H9 (cell line): Measurements from ENCODE around the gene PITX1. TPM values are rescaled to one million over a fixed set of nuclear protein-coding genes. Genes with fewer than 3 reads are reported as not detected.

ENCODE experiments used
- DNase-seq: peaks from one replicate; pipeline ENCODE4 v3.0.0-alpha.2; 2017
- H2AFZ ChIP-seq: one replicate; pipeline ENCODE4 v1.6.1; 2013; ENCODE audit warnings: mild to moderate bottlenecking, low read length, control low read depth, moderate library complexity
- H2AK5ac ChIP-seq: 2 replicates; pipeline ENCODE4 v1.6.1; 2013; ENCODE audit warnings: low read length, control low read depth, mixed read lengths; ENCODE audit not compliant: insufficient read length
- H2BK120ac ChIP-seq: one replicate; pipeline ENCODE4 v1.6.1; 2013; ENCODE audit warnings: low read depth, mild to moderate bottlenecking, low read length, control low read depth, inconsistent platforms; ENCODE audit not compliant: poor library complexity, severe bottlenecking
- H2BK12ac ChIP-seq: 2 replicates; pipeline ENCODE4 v1.6.1; 2013; ENCODE audit warnings: low read length, control low read depth, mixed read lengths, low read depth; ENCODE audit not compliant: insufficient read length
- H2BK15ac ChIP-seq: 2 replicates; pipeline ENCODE4 v1.6.1; 2013; ENCODE audit warnings: low read depth, low read length, control low read depth
- H2BK20ac ChIP-seq: one replicate; pipeline ENCODE4 v1.6.1; 2013; ENCODE audit warnings: low read depth, mild to moderate bottlenecking, low read length, control low read depth, inconsistent platforms; ENCODE audit not compliant: poor library complexity, severe bottlenecking
- H2BK5ac ChIP-seq: 2 replicates; pipeline ENCODE4 v1.6.1; 2013; ENCODE audit warnings: low read length, control low read depth, mixed read lengths; ENCODE audit not compliant: insufficient read length
- H3K14ac ChIP-seq: 2 replicates; pipeline ENCODE4 v1.6.1; 2013; ENCODE audit warnings: low read length, control low read depth; ENCODE audit not compliant: insufficient read depth
- H3K18ac ChIP-seq: 2 replicates; pipeline ENCODE4 v1.6.1; 2013; ENCODE audit warnings: low read depth, mild to moderate bottlenecking, mixed read lengths, low read length, control low read depth; ENCODE audit not compliant: insufficient read length
- H3K23ac ChIP-seq: 2 replicates; pipeline ENCODE4 v1.6.1; 2013; ENCODE audit warnings: low read length, control low read depth, mixed read lengths, low read depth; ENCODE audit not compliant: insufficient read length
- H3K23me2 ChIP-seq: 2 replicates; pipeline ENCODE4 v1.6.1; 2013; ENCODE audit warnings: low read depth, mild to moderate bottlenecking, mixed read lengths, low read length, control low read depth; ENCODE audit not compliant: insufficient read length, poor library complexity, severe bottlenecking
- H3K27ac ChIP-seq: 2 replicates; pipeline ENCODE4 v1.5.1; 2013; ENCODE audit warnings: low read length, control low read depth, mixed read lengths, low read depth; ENCODE audit not compliant: insufficient read length
- H3K27me3 ChIP-seq: 2 replicates; pipeline ENCODE4 v1.6.1; 2013; ENCODE audit warnings: low read length, control low read depth, inconsistent platforms; ENCODE audit not compliant: insufficient read depth
- H3K4ac ChIP-seq: 2 replicates; pipeline ENCODE4 v1.6.1; 2013; ENCODE audit warnings: low read depth, mild to moderate bottlenecking, control low read depth, inconsistent platforms, low read length, moderate library complexity
- H3K4me1 ChIP-seq: 2 replicates; pipeline ENCODE4 v1.6.1; 2013; ENCODE audit warnings: low read length, control low read depth, inconsistent platforms; ENCODE audit not compliant: insufficient read depth
- H3K4me2 ChIP-seq: 2 replicates; pipeline ENCODE4 v1.6.1; 2013; ENCODE audit warnings: low read length, control low read depth, mixed read lengths; ENCODE audit not compliant: insufficient read length, insufficient read depth
- H3K56ac ChIP-seq: 2 replicates; pipeline ENCODE4 v1.6.1; 2013; ENCODE audit warnings: low read depth, mild to moderate bottlenecking, mixed read lengths, low read length, control low read depth; ENCODE audit not compliant: insufficient read length
- H3K79me1 ChIP-seq: 2 replicates; pipeline ENCODE4 v1.6.1; 2013; ENCODE audit warnings: low read depth, mild to moderate bottlenecking, moderate library complexity, low read length, control low read depth, inconsistent platforms; ENCODE audit not compliant: insufficient read depth, poor library complexity, severe bottlenecking
- H3K79me2 ChIP-seq: 2 replicates; pipeline ENCODE4 v1.6.1; 2013; ENCODE audit warnings: low read length, control low read depth, inconsistent platforms; ENCODE audit not compliant: insufficient read depth
- H3K9ac ChIP-seq: 2 replicates; pipeline ENCODE4 v1.6.1; 2013; ENCODE audit warnings: low read length, control low read depth, mixed read lengths; ENCODE audit not compliant: insufficient read length; ENCODE audit errors: extremely low read depth
- H3K9me3 ChIP-seq: one replicate; pipeline ENCODE4 v1.6.1; 2013; ENCODE audit warnings: low read depth, low read length, inconsistent platforms; ENCODE audit not compliant: control insufficient read depth
- H3T11ph ChIP-seq: one replicate; pipeline ENCODE4 v1.6.1; 2013; ENCODE audit warnings: mild to moderate bottlenecking, low read length, control low read depth, inconsistent platforms
- H4K20me1 ChIP-seq: one replicate; pipeline ENCODE4 v1.6.1; 2013; ENCODE audit not compliant: control insufficient read depth, insufficient read length, insufficient read depth
- H4K5ac ChIP-seq: 2 replicates; pipeline ENCODE4 v1.6.1; 2013; ENCODE audit warnings: low read depth, mild to moderate bottlenecking, mixed read lengths, low read length, control low read depth; ENCODE audit not compliant: insufficient read length
- H4K8ac ChIP-seq: replicated peaks from 2 replicates; pipeline ENCODE4 v1.6.1; 2013; ENCODE audit warnings: low read length, control low read depth, mixed read lengths, low read depth; ENCODE audit not compliant: insufficient read length
- H4K91ac ChIP-seq: 2 replicates; pipeline ENCODE4 v1.6.1; 2013; ENCODE audit warnings: low read depth, mild to moderate bottlenecking, moderate library complexity, mixed read lengths, low read length, control low read depth; ENCODE audit not compliant: insufficient read length
- H3K27ac Mint-ChIP-seq, 3 experiments: 2 replicates in 2 of 3; 3 replicates in 1 of 3; pipeline ENCODE4 v1.8.0; 2020 to 2021; ENCODE audit warnings: mixed read lengths in 3 of 3, mild to moderate bottlenecking in 1 of 3, moderate library complexity in 1 of 3
- H3K27me3 Mint-ChIP-seq: 2 replicates; pipeline ENCODE4 v1.8.0; 2021; ENCODE audit warnings: low read depth, mild to moderate bottlenecking, moderate library complexity, mixed read lengths
- H3K36me3 Mint-ChIP-seq, 3 experiments: 2 replicates in 2 of 3; 3 replicates in 1 of 3; pipeline ENCODE4 v1.8.0; 2020 to 2021; ENCODE audit warnings: low read depth in 3 of 3, mixed read lengths in 3 of 3; ENCODE audit not compliant: insufficient read depth in 1 of 3
- H3K4me1 Mint-ChIP-seq, 2 experiments: 2 replicates each; pipeline ENCODE4 v1.8.0; 2020; ENCODE audit warnings: mixed read lengths in 2 of 2
- H3K4me3 Mint-ChIP-seq, 2 experiments: 2 replicates in 1 of 2; 3 replicates in 1 of 2; pipeline ENCODE4 v1.8.0; 2020 to 2021; ENCODE audit warnings: mild to moderate bottlenecking in 2 of 2, mixed read lengths in 2 of 2, moderate library complexity in 1 of 2
- H3K9me3 Mint-ChIP-seq, 2 experiments: 2 replicates in 1 of 2; 3 replicates in 1 of 2; pipeline ENCODE4 v1.8.0; 2020; ENCODE audit warnings: mild to moderate bottlenecking in 2 of 2, mixed read lengths in 2 of 2, moderate library complexity in 1 of 2
- WGBS: extraction: QIAGEN DNeasy Blood & Tissue Kit; methylation state at CpG from one replicate; pipeline ENCODE4 v1.1.7; 2013; ENCODE audit warnings: missing lambda C conversion rate, low lambda C conversion rate, mixed read lengths; ENCODE audit not compliant: insufficient read length; ENCODE audit errors: extremely low coverage; 5-methylcytosine and 5-hydroxymethylcytosine counted together
- total RNA-seq: library from RNA; stranded (reverse); gene quantifications from 2 replicates; pipeline ENCODE4 v1.2.1, GENCODE V29; 2021
- TF ChIP-seq, protein P1 (sequence below): fragments of 200-600 bp; sonication (generic); conservative IDR thresholded peaks from 3 replicates; pipeline ENCODE4 v1.8.0; 2021; ENCODE audit warnings: antibody characterized with exemption, mild to moderate bottlenecking

The PITX1 gene
- total RNA-seq, 1 experiment from 2014 or later = not detected

DNA sequence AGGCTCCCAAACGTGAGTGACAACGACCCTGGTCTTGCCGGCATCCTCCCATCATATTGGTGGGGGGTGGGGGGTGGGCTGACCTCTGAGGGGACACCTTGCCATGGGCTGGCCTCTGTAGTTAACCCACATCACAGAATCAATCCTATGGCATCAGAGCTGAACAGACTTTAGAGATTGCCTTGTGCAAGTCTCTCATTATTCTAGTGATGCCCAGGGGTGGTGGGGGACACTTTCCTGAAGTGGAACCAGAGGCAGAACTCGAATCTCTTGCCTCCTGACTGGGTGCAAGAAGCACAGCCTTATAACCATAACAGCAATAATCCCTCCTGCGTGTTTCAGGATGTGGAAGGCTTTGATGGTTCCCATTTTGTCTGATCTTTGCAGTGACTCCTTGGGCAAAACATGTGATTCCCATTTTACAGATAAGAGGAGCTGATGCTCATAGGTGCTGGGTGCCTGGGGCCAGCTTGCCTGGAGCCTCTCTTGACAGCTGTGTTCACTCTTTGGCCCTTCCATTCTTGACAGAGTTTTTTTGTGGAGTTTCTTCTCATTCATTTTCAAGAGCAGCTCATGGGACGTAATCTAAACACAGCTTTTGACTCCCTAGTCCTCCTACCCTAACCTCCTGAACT, 18.6 kb upstream of the PITX1 start:
- Histone ChIP-seq H4K5ac (no peak overlapping the region), H3K14ac (no peak overlapping the region), H3T11ph (no peak overlapping the region), H2BK12ac (no peak overlapping the region), H3K27ac (no peak overlapping the region), H3K9ac (no peak overlapping the region), H4K91ac (no peak overlapping the region), H3K23ac (no peak overlapping the region), H2AFZ (no peak overlapping the region), H2BK120ac (no peak overlapping the region), H3K27me3 (peaks cover 29% of the 10 kb centered on the region; the same call in 1 of the 2 replicates), H3K9me3 (no peaks in the 10 kb centered on the region), H3K18ac (no peak overlapping the region), H3K56ac (no peak overlapping the region), H2AK5ac (no peak overlapping the region), H4K8ac (no peak overlapping the region), H2BK15ac (no peak overlapping the region), H3K4me1 (no peaks in the 10 kb centered on the region), H3K4ac (no peak overlapping the region), H3K4me2 (no peak overlapping the region), H3K79me2 (no peaks in the 10 kb centered on the region), H3K23me2 (peaks cover 7% of the 10 kb centered on the region), H4K20me1 (no peaks in the 10 kb centered on the region), H2BK20ac (no peak overlapping the region), H3K79me1 (no peaks in the 10 kb centered on the region), H2BK5ac (no peak overlapping the region)
- Mint-ChIP-seq H3K9me3 (no peaks in the 10 kb centered on the region; a peak in 1 of 5 replicates), H3K27ac (no peak overlapping the region), H3K27me3 (peaks cover 100% of the 10 kb centered on the region), H3K4me1 (peaks cover 7 to 10% of the 10 kb centered on the region in 2 experiments; a peak in 3 of 4 replicates), H3K4me3 (no peak overlapping the region), H3K36me3 (no peaks in the 10 kb centered on the region)
- TF ChIP-seq, protein P1, sequence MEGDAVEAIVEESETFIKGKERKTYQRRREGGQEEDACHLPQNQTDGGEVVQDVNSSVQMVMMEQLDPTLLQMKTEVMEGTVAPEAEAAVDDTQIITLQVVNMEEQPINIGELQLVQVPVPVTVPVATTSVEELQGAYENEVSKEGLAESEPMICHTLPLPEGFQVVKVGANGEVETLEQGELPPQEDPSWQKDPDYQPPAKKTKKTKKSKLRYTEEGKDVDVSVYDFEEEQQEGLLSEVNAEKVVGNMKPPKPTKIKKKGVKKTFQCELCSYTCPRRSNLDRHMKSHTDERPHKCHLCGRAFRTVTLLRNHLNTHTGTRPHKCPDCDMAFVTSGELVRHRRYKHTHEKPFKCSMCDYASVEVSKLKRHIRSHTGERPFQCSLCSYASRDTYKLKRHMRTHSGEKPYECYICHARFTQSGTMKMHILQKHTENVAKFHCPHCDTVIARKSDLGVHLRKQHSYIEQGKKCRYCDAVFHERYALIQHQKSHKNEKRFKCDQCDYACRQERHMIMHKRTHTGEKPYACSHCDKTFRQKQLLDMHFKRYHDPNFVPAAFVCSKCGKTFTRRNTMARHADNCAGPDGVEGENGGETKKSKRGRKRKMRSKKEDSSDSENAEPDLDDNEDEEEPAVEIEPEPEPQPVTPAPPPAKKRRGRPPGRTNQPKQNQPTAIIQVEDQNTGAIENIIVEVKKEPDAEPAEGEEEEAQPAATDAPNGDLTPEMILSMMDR = no peak
- no CpG with 5 or more reads among the region's 6 CpGs for WGBS
- DNase-seq = no peak
